Nephron progenitor cell (in vitro differentiated cells): ENCODE results near the gene CACNG4.

ENCODE experiments used
- DNase-seq: peaks from one replicate; pipeline ENCODE4 v3.0.0; 2021
- H3K27ac Mint-ChIP-seq: 2 replicates; pipeline ENCODE4 v1.8.0; 2021; ENCODE audit warnings: mild to moderate bottlenecking, moderate library complexity, mixed read lengths
- H3K27me3 Mint-ChIP-seq: 2 replicates; pipeline ENCODE4 v1.8.0; 2021; ENCODE audit warnings: mild to moderate bottlenecking, low read depth, mixed read lengths; ENCODE audit not compliant: poor library complexity
- H3K36me3 Mint-ChIP-seq: 2 replicates; pipeline ENCODE4 v1.8.0; 2021; ENCODE audit warnings: low read depth, mixed read lengths
- H3K4me1 Mint-ChIP-seq: 2 replicates; pipeline ENCODE4 v1.8.0; 2021; ENCODE audit warnings: mixed read lengths
- H3K4me3 Mint-ChIP-seq: 2 replicates; pipeline ENCODE4 v1.8.0; 2021; ENCODE audit warnings: mild to moderate bottlenecking, moderate library complexity, mixed read lengths
- H3K9me3 Mint-ChIP-seq: 2 replicates; pipeline ENCODE4 v1.8.0; 2021; ENCODE audit warnings: mild to moderate bottlenecking, moderate library complexity, mixed read lengths
- CTCF ChIP-seq: fragments of 200-600 bp; sonication (generic); IDR thresholded peaks from 2 replicates; pipeline ENCODE4 v1.5.0; 2021; ENCODE audit warnings: antibody characterized with exemption

Gene CACNG4

GRCh38 chr17:67051837-67052236 lies 87.3 kb downstream of the CACNG4 start:
- no peak overlapping the region for H3K4me3 Mint-ChIP-seq
- no peak for DNase-seq
- no peak overlapping the region for H3K27ac Mint-ChIP-seq
- peaks cover 2% of the 10 kb centered on the region for H3K27me3 Mint-ChIP-seq
- peaks cover 6% of the 10 kb centered on the region for H3K36me3 Mint-ChIP-seq
- no peak for TF ChIP-seq CTCF
- peaks cover 28% of the 10 kb centered on the region for H3K9me3 Mint-ChIP-seq
- H3K4me1 Mint-ChIP-seq = peaks cover 6% of the 10 kb centered on the region

GRCh38 chr17:67052720-67053437 lies 88.4 kb downstream of the CACNG4 start:
- Mint-ChIP-seq H3K4me1 (peaks cover 6% of the 10 kb centered on the region), H3K4me3 (no peak overlapping the region), H3K27me3 (no peaks in the 10 kb centered on the region), H3K9me3 (peaks cover 19% of the 10 kb centered on the region), H3K36me3 (peaks cover 6% of the 10 kb centered on the region), H3K27ac (no peak overlapping the region)
- no peak for DNase-seq
- no peak for TF ChIP-seq CTCF

GRCh38 chr17:67053438-67054000 lies 89.0 kb downstream of the CACNG4 start:
- H3K4me1 Mint-ChIP-seq = peaks cover 6% of the 10 kb centered on the region
- H3K27me3 Mint-ChIP-seq = no peaks in the 10 kb centered on the region
- peaks cover 5% of the 10 kb centered on the region for H3K36me3 Mint-ChIP-seq
- H3K4me3 Mint-ChIP-seq = no peak overlapping the region
- TF ChIP-seq CTCF = no peak
- H3K27ac Mint-ChIP-seq = no peak overlapping the region
- H3K9me3 Mint-ChIP-seq = peaks cover 12% of the 10 kb centered on the region
- DNase-seq = no peak

- peaks cover 7% of the 10 kb centered on the region for H3K9me3 Mint-ChIP-seq
- H3K4me3 Mint-ChIP-seq = no peak overlapping the region
- H3K27ac Mint-ChIP-seq = no peak overlapping the region
- H3K4me1 Mint-ChIP-seq = peaks cover 6% of the 10 kb centered on the region
- no peaks in the 10 kb centered on the region for H3K36me3 Mint-ChIP-seq
- no peak for TF ChIP-seq CTCF
- H3K27me3 Mint-ChIP-seq = no peaks in the 10 kb centered on the region
- DNase-seq = no peak
Observed at GRCh38 chr17:67054011-67054591, 89.6 kb downstream of the CACNG4 start.

GRCh38 chr17:67054608-67055007 lies 90.1 kb downstream of the CACNG4 start:
- DNase-seq = no peak
- no peak overlapping the region for H3K4me3 Mint-ChIP-seq
- H3K27ac Mint-ChIP-seq = no peak overlapping the region
- no peaks in the 10 kb centered on the region for H3K27me3 Mint-ChIP-seq
- H3K4me1 Mint-ChIP-seq = peaks cover 6% of the 10 kb centered on the region
- TF ChIP-seq CTCF = no peak
- H3K9me3 Mint-ChIP-seq = peaks cover 1% of the 10 kb centered on the region
- H3K36me3 Mint-ChIP-seq = no peaks in the 10 kb centered on the region
